K562 (cell line): Measurements from ENCODE around the gene CFAP69. TPM values are rescaled to one million over a fixed set of nuclear protein-coding genes. Genes with fewer than 3 reads are reported as not detected.

Experiments used
- GATAD2A ChIP-seq: fragments of 450-650 bp; IDR thresholded peaks from 2 replicates; pipeline ENCODE4 v1.6.1; 2017
- HMGXB4 ChIP-seq: sonication (generic); formaldehyde crosslinking; IDR thresholded peaks from 2 replicates; pipeline ENCODE4 v1.8.1; 2023; ENCODE audit warnings: mild to moderate bottlenecking, missing genetic modification reagents
- MTA1 ChIP-seq: fragments of 450-650 bp; IDR thresholded peaks from 2 replicates; pipeline ENCODE4 v1.6.1; 2017; ENCODE audit warnings: borderline replicate concordance
- TSHZ1 ChIP-seq: fragments of 250-450 bp; sonication (Bioruptor Pico); IDR thresholded peaks from 2 replicates; pipeline ENCODE4 v1.4.0; 2020; ENCODE audit warnings: mild to moderate bottlenecking, moderate library complexity
- ZNF165 ChIP-seq: fragments of 250-450 bp; sonication (Bioruptor Pico); IDR thresholded peaks from 2 replicates; pipeline ENCODE4 v1.4.0; 2020; ENCODE audit warnings: borderline replicate concordance
- ZNF561 ChIP-seq: fragments of 450-650 bp; formaldehyde crosslinking; conservative IDR thresholded peaks from 2 replicates; pipeline ENCODE4 v1.4.0; 2020; ENCODE audit warnings: mild to moderate bottlenecking, moderate library complexity
- ZNF76 ChIP-seq: fragments of 250-450 bp; sonication (Bioruptor Pico); IDR thresholded peaks from 2 replicates; pipeline ENCODE4 v1.4.0; 2020; ENCODE audit warnings: mild to moderate bottlenecking, moderate library complexity, borderline replicate concordance
- polyA plus RNA-seq, 8 experiments: library from polyadenylated mRNA; depleted of rRNA in 4 of 8; stranded (reverse) in 5 of 8; unstranded in 3 of 8; fragments of >200 nt; fragmentation: Nextera tagmentation in 2 of 8; fragmentation: Illumina TruSeq in 1 of 8; extraction: Ambion mirVana in 2 of 8; extraction: Trizol in 1 of 8; gene quantifications; 2 replicates each; pipeline versions ENCODE4 v1.2.1 to v1.2.3, GENCODE V29; 2011 to 2014; ENCODE audit warnings: inconsistent platforms in 1 of 8, missing spikeins in 1 of 8
- small RNA-seq: library from RNA; depleted of rRNA; stranded (forward); fragments of <200 nt; gene quantifications from one replicate; pipeline ENCODE3, GENCODE V24; 2014
- total RNA-seq, 7 experiments: library from RNA; depleted of rRNA in 6 of 7; stranded (reverse); fragments of >200 nt in 6 of 7; fragmentation: Illumina TruSeq in 2 of 7; extraction: Trizol in 2 of 7; gene quantifications; 2 replicates each; pipeline versions ENCODE4 v1.2.1 to v1.2.3, GENCODE V29; 2011 to 2021; ENCODE audit warnings: low replicate concordance in 1 of 7

CFAP69 gene
- total and polyA plus RNA-seq, 9 of the 15 experiments (the other 6 are each of a cell fraction or from before 2014, with no cell fraction given), result 0.24 to 5.1 (median 1.7) TPM

- TF ChIP-seq TSHZ1 (CRISPR knock-in tag) (no peak), ZNF76 (CRISPR knock-in tag) (no peak), GATAD2A (no peak), ZNF165 (CRISPR knock-in tag) (no peak), ZNF561 (CRISPR knock-in tag) (no peak), HMGXB4 (CRISPR knock-in tag) (no peak), MTA1 (no peak)
- TF ChIP-seq, all 486 proteins: peak for 0
Observed at GRCh38 chr7:90351987-90352386, 107.0 kb downstream of the CFAP69 start (continued).

Small RNAs within 50 kb of the gene (small RNA-seq; reads per million reads assigned to genes)
- not detected for gene RF00019

Other genes starting within 250 kb of the CFAP69 start
- gene STEAP1, start 90.7 kb upstream of the CFAP69 start, total RNA-seq (2014; rRNA removed), result 4.1 and 5.1 TPM in 2 replicates
- 4.0 and 4.6 TPM in 2 replicates for gene STEAP1, start 90.7 kb upstream of the CFAP69 start, total RNA-seq (2014; rRNA removed; fragmentation: Illumina TruSeq; extraction: Trizol)
- 3.9 and 5.0 TPM in 2 replicates for gene STEAP1, start 90.7 kb upstream of the CFAP69 start, total RNA-seq (2015; rRNA removed; fragmentation: Illumina TruSeq; extraction: Trizol)
- gene STEAP1, start 90.7 kb upstream of the CFAP69 start, total RNA-seq (2021), result 2.7 and 3.5 TPM in 2 replicates
- gene STEAP1, start 90.7 kb upstream of the CFAP69 start, polyA plus RNA-seq (2011; rRNA removed), result 0.42 and 2.9 TPM in 2 replicates
- 5.3 and 5.9 TPM in 2 replicates for gene STEAP1, start 90.7 kb upstream of the CFAP69 start, polyA plus RNA-seq (2014; fragmentation: Illumina TruSeq; extraction: Trizol)
- gene STEAP1, start 90.7 kb upstream of the CFAP69 start, polyA plus RNA-seq (2014; fragmentation: Nextera tagmentation; extraction: Ambion mirVana), result 1 to 10 TPM; 5.3 to 5.4 TPM
- gene STEAP1, start 90.7 kb upstream of the CFAP69 start, polyA plus RNA-seq (2014; rRNA removed), result 4.6 and 6.8 TPM in 2 replicates
- not detected in 2 replicates for gene STEAP2, start 33.4 kb upstream of the CFAP69 start, total RNA-seq (2014; rRNA removed)
- not detected in 2 replicates for gene STEAP2, start 33.4 kb upstream of the CFAP69 start, total RNA-seq (2014; rRNA removed; fragmentation: Illumina TruSeq; extraction: Trizol)
- not detected in 2 replicates for gene STEAP2, start 33.4 kb upstream of the CFAP69 start, total RNA-seq (2015; rRNA removed; fragmentation: Illumina TruSeq; extraction: Trizol)
- gene STEAP2, start 33.4 kb upstream of the CFAP69 start, total RNA-seq (2021), result 0.02 and 0.04 TPM in 2 replicates
- not detected in 2 replicates for gene STEAP2, start 33.4 kb upstream of the CFAP69 start, polyA plus RNA-seq (2011; rRNA removed)
- not detected in 2 replicates for gene STEAP2, start 33.4 kb upstream of the CFAP69 start, polyA plus RNA-seq (2014; fragmentation: Illumina TruSeq; extraction: Trizol)
- gene STEAP2, start 33.4 kb upstream of the CFAP69 start, polyA plus RNA-seq (2014; fragmentation: Nextera tagmentation; extraction: Ambion mirVana), result under 1 TPM in 1 of 2 experiments, not detected in 1; 0.03 TPM
- not detected in 2 replicates for gene STEAP2, start 33.4 kb upstream of the CFAP69 start, polyA plus RNA-seq (2014; rRNA removed)
- gene FAM237B, start 76.1 kb downstream of the CFAP69 start, total RNA-seq (2014; rRNA removed), result not detected in 2 replicates
- not detected in 2 replicates for gene FAM237B, start 76.1 kb downstream of the CFAP69 start, total RNA-seq (2014; rRNA removed; fragmentation: Illumina TruSeq; extraction: Trizol)
- not detected in 2 replicates for gene FAM237B, start 76.1 kb downstream of the CFAP69 start, total RNA-seq (2015; rRNA removed; fragmentation: Illumina TruSeq; extraction: Trizol)
- not detected in 2 replicates for gene FAM237B, start 76.1 kb downstream of the CFAP69 start, total RNA-seq (2021)
- gene FAM237B, start 76.1 kb downstream of the CFAP69 start, polyA plus RNA-seq (2011; rRNA removed), result not detected in 2 replicates
- not detected in 2 replicates for gene FAM237B, start 76.1 kb downstream of the CFAP69 start, polyA plus RNA-seq (2014; fragmentation: Illumina TruSeq; extraction: Trizol)
- not detected for gene FAM237B, start 76.1 kb downstream of the CFAP69 start, polyA plus RNA-seq (2014; fragmentation: Nextera tagmentation; extraction: Ambion mirVana)
- not detected in 2 replicates for gene FAM237B, start 76.1 kb downstream of the CFAP69 start, polyA plus RNA-seq (2014; rRNA removed)
- gene GTPBP10, start 101.5 kb downstream of the CFAP69 start, total RNA-seq (2014; rRNA removed), result 19.3 and 34.6 TPM in 2 replicates
- 78.7 and 91.3 TPM in 2 replicates for gene GTPBP10, start 101.5 kb downstream of the CFAP69 start, total RNA-seq (2014; rRNA removed; fragmentation: Illumina TruSeq; extraction: Trizol)
- gene GTPBP10, start 101.5 kb downstream of the CFAP69 start, total RNA-seq (2015; rRNA removed; fragmentation: Illumina TruSeq; extraction: Trizol), result 35.6 and 40.9 TPM in 2 replicates
- 58.3 and 65.2 TPM in 2 replicates for gene GTPBP10, start 101.5 kb downstream of the CFAP69 start, total RNA-seq (2021)
- 41.8 and 75.2 TPM in 2 replicates for gene GTPBP10, start 101.5 kb downstream of the CFAP69 start, polyA plus RNA-seq (2011; rRNA removed)
- 62.1 and 89.8 TPM in 2 replicates for gene GTPBP10, start 101.5 kb downstream of the CFAP69 start, polyA plus RNA-seq (2014; fragmentation: Illumina TruSeq; extraction: Trizol)
- gene GTPBP10, start 101.5 kb downstream of the CFAP69 start, polyA plus RNA-seq (2014; fragmentation: Nextera tagmentation; extraction: Ambion mirVana), result 10 to 100 TPM; 87.7 to 87.9 TPM
- gene GTPBP10, start 101.5 kb downstream of the CFAP69 start, polyA plus RNA-seq (2014; rRNA removed), result 53.2 and 76.4 TPM in 2 replicates
- gene CLDN12, start 158.3 kb downstream of the CFAP69 start, total RNA-seq (2014; rRNA removed), result 5.8 and 7.1 TPM in 2 replicates
- 15.3 and 16.1 TPM in 2 replicates for gene CLDN12, start 158.3 kb downstream of the CFAP69 start, total RNA-seq (2014; rRNA removed; fragmentation: Illumina TruSeq; extraction: Trizol)
- 12.5 and 12.8 TPM in 2 replicates for gene CLDN12, start 158.3 kb downstream of the CFAP69 start, total RNA-seq (2015; rRNA removed; fragmentation: Illumina TruSeq; extraction: Trizol)
- gene CLDN12, start 158.3 kb downstream of the CFAP69 start, total RNA-seq (2021), result 14.3 and 15.1 TPM in 2 replicates
- 36.6 and 42.2 TPM in 2 replicates for gene CLDN12, start 158.3 kb downstream of the CFAP69 start, polyA plus RNA-seq (2011; rRNA removed)
- gene CLDN12, start 158.3 kb downstream of the CFAP69 start, polyA plus RNA-seq (2014; fragmentation: Illumina TruSeq; extraction: Trizol), result 12.9 and 15.8 TPM in 2 replicates
- gene CLDN12, start 158.3 kb downstream of the CFAP69 start, polyA plus RNA-seq (2014; fragmentation: Nextera tagmentation; extraction: Ambion mirVana), result 10 to 100 TPM; 17.5 to 18.0 TPM
- 12.7 and 13.5 TPM in 2 replicates for gene CLDN12, start 158.3 kb downstream of the CFAP69 start, polyA plus RNA-seq (2014; rRNA removed)
- gene PTTG1IP2, start 224.5 kb downstream of the CFAP69 start, total RNA-seq (2014; rRNA removed), result not detected in 2 replicates
- not detected in 2 replicates for gene PTTG1IP2, start 224.5 kb downstream of the CFAP69 start, total RNA-seq (2014; rRNA removed; fragmentation: Illumina TruSeq; extraction: Trizol)
- gene PTTG1IP2, start 224.5 kb downstream of the CFAP69 start, total RNA-seq (2015; rRNA removed; fragmentation: Illumina TruSeq; extraction: Trizol), result not detected in 2 replicates
- gene PTTG1IP2, start 224.5 kb downstream of the CFAP69 start, total RNA-seq (2021), result not detected in 2 replicates
- gene PTTG1IP2, start 224.5 kb downstream of the CFAP69 start, polyA plus RNA-seq (2011; rRNA removed), result not detected in 2 replicates
- gene PTTG1IP2, start 224.5 kb downstream of the CFAP69 start, polyA plus RNA-seq (2014; fragmentation: Illumina TruSeq; extraction: Trizol), result not detected in 2 replicates
- not detected for gene PTTG1IP2, start 224.5 kb downstream of the CFAP69 start, polyA plus RNA-seq (2014; fragmentation: Nextera tagmentation; extraction: Ambion mirVana)
- gene PTTG1IP2, start 224.5 kb downstream of the CFAP69 start, polyA plus RNA-seq (2014; rRNA removed), result not detected in 2 replicates